Measurements from ENCODE around the gene SNX15. TPM values are rescaled to one million over a fixed set of nuclear protein-coding genes. Genes with fewer than 3 reads are reported as not detected.

The SNX15 gene
- total RNA-seq, 4 donors from 2014 or later, result 16.0 to 39.2 (median 20.5) TPM

- TF ChIP-seq, protein P1, sequence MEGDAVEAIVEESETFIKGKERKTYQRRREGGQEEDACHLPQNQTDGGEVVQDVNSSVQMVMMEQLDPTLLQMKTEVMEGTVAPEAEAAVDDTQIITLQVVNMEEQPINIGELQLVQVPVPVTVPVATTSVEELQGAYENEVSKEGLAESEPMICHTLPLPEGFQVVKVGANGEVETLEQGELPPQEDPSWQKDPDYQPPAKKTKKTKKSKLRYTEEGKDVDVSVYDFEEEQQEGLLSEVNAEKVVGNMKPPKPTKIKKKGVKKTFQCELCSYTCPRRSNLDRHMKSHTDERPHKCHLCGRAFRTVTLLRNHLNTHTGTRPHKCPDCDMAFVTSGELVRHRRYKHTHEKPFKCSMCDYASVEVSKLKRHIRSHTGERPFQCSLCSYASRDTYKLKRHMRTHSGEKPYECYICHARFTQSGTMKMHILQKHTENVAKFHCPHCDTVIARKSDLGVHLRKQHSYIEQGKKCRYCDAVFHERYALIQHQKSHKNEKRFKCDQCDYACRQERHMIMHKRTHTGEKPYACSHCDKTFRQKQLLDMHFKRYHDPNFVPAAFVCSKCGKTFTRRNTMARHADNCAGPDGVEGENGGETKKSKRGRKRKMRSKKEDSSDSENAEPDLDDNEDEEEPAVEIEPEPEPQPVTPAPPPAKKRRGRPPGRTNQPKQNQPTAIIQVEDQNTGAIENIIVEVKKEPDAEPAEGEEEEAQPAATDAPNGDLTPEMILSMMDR (IDR thresholded peaks at IDR 0.05; ENCODE audit: low read depth), result no peak
These were observed 24.2 kb downstream of the SNX15 start for GRCh38 chr11:65051398-65051858.

GRCh38 chr11:65053827-65054508 lies 26.7 kb downstream of the SNX15 start:
- TF ChIP-seq, protein P1 (IDR thresholded peaks at IDR 0.05; ENCODE audit: low read depth), result no peak

- TF ChIP-seq, protein P1 (IDR thresholded peaks at IDR 0.05; ENCODE audit: low read depth), result no peak
These were observed 28.3 kb downstream of the SNX15 start for GRCh38 chr11:65055538-65055937.

GRCh38 chr11:65056999-65057398 lies 29.8 kb downstream of the SNX15 start:
- TF ChIP-seq, protein P1 (IDR thresholded peaks at IDR 0.05; ENCODE audit: low read depth), result no peak

GRCh38 chr11:65057526-65057925 lies 30.3 kb downstream of the SNX15 start:
- TF ChIP-seq, protein P1 (IDR thresholded peaks at IDR 0.05; ENCODE audit: low read depth), result no peak

DNA sequence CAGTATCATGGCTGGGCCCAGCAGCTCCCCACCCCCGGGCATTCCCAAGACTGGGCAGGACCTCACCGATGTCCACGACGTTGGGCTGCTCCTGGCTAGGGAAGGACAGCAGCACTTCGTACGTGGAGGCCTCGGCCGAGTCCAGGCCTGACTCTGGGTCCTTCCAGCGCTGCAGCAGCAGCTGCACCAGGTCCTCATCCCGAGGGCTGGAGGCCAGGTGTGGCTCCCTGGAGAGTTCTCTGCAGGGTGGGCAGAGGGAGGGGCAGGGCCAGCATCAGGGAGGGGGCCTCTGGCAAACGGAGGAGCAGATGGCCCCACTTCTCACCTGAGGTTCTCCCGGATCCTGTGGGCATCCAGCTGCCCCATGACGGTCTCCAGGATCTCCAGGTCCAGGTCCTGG lies 30.8 kb downstream of the SNX15 start:
- TF ChIP-seq, protein P1 (IDR thresholded peaks at IDR 0.05; ENCODE audit: low read depth), result no peak

- TF ChIP-seq, protein P1 (IDR thresholded peaks at IDR 0.05; ENCODE audit: low read depth), result no peak
These were observed 31.3 kb downstream of the SNX15 start, which contains the start of gene NAALADL1 for GRCh38 chr11:65058419-65059054. Gene NAALADL1 (minus strand): TSS chr11:65058553. CDS start chr11:65058521, 32 bp downstream.

All from subcutaneous adipose tissue (tissue), 4 donors.